HG03045 (cell line): Measurements from ENCODE around the gene F12.
A peak's percentile ranks its signal among the peaks of the same experiment; 100 is the strongest.

Experiments
- ATAC-seq: cut with Tn5 transposase; IDR thresholded peaks from one replicate; pipeline ENCODE4 v1.9.1; 2021; ENCODE audit warnings: mild to moderate bottlenecking, moderate library complexity; ENCODE audit not compliant: unreplicated experiment

Gene F12

DNA sequence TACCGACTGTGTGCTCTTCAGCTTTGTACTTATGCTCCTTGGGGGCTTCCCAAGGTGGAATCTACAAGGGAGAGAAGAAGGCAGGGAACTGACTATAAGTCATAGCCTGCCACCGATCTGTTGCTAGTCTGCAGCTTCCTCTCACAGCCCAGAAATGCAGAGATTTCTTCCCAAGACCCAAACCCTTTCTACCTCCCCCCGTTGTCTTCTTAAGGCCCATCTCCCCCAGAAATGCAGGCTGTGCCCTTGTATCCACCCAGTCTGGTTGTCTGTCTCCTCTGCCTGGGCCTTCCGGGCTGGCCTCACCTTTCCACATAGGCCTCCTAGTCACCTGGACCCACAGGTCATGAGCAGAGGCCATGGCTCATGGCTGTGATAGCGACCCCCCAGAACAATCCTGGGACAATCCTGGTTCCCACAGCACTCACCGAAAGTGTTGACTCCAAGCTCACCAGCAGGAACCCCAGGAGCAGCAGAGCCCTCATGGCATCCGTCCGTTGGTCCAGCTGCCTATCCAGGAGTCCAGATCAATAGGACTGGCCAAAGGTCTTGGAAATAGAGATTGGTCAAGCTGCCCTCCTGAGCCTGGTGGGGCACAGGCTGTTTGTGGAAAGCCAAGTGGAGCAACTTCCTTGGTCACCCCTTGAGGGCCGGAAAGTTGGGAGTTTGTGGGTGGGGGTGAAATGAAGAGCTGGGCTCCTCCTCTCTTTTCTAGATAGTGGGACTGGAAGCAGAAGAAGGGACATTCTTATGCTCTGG lies at the start of gene F12:
TSS of gene F12 (minus strand) at position 522 of the 759 bp plus-strand sequence. CDS start at position 485, 37 bp downstream.
- ATAC-seq = no peak

DNA sequence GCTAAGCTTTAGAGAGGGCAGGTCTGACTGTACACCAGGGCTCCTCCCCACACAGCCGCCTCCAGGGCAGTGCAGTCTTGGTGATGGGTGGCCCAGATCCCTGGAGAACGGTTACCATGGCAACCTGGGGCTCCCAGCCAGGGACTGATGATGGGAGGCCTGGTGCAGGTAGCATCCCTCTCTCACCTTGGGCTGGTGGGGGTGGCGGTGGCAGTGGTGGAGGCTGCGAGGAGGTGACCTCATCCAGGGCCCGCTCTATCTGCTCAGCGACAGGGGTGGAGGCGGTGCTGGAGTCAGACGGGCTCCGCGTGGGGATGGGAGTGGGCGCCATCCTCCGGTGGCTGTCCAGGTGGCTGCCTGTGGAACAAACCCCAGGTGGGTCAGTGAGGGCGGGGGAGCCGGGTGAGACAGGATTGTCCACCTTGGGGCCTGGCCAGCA lies 49.6 kb upstream of the F12 start:
- no peak for ATAC-seq

- ATAC-seq = no peak
Observed at GRCh38 chr5:177457852-177458681, 48.7 kb upstream of the F12 start.

- peak; percentile 27 for ATAC-seq
Observed at GRCh38 chr5:177456976-177457851, 47.9 kb upstream of the F12 start.

DNA sequence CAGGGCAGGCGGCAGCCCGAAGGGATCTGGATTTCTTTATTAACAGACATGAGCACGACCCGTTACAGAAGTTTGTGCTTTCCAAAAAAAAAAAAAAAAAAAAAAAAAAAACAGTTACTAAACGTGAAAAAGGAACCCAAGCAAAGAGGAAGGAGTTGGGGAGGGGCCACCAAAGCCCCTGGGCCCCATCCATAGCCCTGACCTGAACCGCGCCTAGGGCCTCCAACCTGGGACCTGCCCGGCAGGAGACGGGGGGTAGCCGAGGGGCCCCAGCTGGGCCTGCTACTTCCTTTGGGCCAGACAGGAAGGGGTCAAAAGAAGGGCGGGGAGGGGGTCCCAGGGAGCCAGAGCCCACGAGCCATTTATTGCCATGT lies 47.2 kb upstream of the F12 start:
- ATAC-seq = no peak

DNA sequence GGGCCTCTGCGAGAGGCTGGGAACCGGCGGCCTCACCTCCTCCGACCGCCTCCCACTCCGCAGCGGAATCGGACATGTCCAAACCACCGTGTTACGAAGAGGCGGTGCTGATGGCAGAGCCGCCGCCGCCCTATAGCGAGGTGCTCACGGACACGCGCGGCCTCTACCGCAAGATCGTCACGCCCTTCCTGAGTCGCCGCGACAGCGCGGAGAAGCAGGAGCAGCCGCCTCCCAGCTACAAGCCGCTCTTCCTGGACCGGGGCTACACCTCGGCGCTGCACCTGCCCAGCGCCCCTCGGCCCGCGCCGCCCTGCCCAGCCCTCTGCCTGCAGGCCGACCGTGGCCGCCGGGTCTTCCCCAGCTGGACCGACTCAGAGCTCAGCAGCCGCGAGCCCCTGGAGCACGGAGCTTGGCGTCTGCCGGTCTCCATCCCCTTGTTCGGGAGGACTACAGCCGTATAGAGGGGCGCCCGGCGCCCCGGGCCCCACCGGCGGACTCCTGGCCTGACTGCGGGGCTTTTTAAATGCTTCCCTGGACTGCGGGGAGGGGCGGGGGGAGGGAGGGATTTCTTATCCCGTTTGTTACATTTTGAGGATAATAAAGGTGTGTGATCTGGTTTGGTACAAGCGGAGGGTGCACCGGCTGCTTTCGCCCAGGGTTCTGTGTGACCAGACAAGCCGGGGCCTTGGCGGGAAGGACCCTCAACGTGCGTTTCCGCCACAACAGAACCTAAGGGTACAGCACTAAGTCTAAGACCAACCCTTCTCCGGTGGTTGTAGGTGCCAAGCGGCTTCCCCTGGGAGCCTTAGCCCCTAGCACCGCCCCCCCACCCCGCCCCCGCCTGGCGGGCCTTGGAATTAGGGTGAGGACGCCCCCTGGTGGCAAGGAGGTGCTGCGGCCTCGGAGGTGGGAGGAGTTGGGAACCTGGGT lies 46.6 kb upstream of the F12 start:
- ATAC-seq = peak; percentile 17

DNA sequence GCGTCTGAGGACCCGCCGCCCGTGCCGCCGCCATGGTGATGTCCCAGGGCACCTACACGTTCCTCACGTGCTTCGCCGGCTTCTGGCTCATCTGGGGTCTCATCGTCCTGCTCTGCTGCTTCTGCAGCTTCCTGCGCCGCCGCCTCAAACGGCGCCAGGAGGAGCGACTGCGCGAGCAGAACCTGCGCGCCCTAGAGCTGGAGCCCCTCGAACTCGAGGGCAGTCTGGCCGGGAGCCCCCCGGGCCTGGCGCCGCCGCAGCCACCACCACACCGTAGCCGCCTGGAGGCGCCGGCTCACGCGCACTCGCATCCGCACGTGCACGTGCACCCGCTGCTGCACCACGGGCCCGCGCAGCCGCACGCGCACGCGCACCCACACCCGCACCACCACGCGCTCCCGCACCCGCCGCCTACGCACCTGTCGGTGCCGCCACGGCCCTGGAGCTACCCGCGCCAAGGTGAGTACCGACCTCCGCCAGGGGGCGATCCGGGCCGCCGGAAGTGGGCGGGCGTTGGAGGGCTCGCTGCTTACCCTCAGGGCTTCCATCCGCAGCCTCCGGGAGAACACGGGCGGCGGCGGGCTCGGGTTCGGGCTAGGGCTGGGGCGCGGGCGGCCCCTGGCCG lies 45.8 kb upstream of the F12 start:
- peak; percentile 52 for ATAC-seq

DNA sequence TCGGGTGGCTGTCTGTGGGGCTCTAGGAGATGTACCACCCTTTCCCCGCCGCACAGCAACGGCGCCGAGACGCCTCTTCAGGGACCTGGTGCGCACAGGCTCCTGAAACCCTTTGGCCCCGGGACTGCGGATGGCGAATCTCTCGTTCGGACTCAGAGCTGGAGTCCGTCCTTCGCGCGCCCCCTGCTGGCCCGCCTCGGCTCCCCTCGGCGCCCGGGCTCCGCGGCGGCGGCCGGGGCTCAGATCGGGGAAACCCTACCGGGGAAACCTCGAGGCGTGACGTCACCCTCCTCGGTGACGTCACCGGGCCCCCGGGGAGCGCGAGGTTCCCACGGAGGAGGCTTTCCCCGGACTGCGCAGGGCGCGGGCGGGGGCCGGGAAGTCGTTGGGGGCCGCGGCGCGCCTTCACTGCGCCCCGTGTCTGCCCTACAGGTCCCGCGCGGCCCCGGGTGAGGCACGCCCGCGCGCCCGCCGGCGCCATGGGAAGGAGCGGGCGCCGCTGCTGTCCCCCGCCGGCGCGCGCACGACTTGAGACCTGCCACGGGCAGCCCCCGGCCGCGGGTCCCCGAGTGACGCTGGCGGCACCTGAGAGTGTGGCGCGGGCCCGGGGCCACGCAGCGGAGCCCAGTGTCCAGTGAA lies 45.2 kb upstream of the F12 start:
- ATAC-seq = peak; percentile 48

DNA sequence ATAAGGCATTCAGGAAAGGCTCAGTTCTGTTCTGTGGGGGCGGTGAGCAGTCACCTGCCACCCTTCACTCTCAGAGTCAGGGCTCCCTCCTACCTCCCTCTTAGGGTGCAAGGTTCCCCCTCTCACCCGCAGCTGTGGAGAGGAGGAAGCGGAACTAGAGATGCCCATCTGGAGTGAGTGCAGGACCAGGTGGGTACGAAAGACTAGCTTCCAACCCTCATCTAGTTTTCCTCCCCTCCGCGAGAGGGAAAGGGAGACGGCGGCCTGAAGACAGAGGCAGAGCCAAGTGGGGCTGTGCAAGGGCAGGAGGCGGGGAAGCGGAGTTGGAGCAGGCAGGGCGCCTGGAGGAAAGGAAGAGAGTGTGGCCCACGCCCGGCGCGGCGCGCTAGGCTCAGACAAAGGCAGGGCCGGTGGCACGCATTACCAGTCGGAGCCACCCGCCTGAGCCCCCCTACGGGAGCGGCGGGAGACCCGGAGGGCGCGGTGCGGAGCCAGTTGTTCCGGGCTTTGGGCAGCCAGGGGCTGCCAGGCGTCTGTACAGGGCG lies 44.6 kb upstream of the F12 start:
- ATAC-seq = peak; percentile 2

- no peak for ATAC-seq
Observed at GRCh38 chr5:177452688-177453638, 43.6 kb upstream of the F12 start.

DNA sequence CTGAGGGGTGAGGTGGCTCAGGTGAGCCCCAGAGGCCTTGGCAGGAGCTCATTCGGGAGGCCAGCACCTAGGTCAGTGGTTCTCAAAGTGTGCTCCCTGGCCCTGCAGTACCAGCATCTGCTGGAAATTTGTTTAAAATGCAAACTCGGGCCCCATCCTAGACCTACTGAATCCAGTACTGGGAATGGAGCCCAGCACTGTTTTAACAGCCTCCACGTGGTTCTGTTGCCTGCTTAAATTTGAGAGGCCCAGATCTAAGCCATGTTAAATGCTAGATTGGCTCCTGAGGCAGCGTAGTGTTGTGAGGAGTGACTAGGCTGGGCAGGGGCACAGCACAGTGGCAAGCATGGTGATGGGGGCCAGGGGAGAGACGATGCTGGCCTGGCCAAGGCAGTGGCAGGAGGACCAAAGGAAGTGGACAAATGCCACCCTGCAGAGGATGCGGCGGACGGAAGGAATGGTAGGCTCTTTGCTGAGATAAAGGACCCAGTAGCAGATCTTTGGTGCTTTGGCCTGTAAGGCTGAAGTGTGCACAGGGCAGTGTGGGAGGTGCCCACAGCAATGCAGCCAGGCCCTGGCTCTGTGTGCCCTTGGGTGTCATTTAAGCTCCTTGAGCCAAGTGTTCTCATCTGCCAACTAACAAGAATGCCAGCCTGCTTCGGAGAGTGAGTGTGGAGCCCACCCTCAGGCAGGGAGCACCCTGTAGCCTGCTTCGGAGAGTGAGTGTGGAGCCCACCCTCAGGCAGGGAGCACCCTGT lies 41.5 kb upstream of the F12 start:
- ATAC-seq = no peak

GRCh38 chr5:177449140-177450061 lies 40.0 kb upstream of the F12 start:
- ATAC-seq = no peak

DNA sequence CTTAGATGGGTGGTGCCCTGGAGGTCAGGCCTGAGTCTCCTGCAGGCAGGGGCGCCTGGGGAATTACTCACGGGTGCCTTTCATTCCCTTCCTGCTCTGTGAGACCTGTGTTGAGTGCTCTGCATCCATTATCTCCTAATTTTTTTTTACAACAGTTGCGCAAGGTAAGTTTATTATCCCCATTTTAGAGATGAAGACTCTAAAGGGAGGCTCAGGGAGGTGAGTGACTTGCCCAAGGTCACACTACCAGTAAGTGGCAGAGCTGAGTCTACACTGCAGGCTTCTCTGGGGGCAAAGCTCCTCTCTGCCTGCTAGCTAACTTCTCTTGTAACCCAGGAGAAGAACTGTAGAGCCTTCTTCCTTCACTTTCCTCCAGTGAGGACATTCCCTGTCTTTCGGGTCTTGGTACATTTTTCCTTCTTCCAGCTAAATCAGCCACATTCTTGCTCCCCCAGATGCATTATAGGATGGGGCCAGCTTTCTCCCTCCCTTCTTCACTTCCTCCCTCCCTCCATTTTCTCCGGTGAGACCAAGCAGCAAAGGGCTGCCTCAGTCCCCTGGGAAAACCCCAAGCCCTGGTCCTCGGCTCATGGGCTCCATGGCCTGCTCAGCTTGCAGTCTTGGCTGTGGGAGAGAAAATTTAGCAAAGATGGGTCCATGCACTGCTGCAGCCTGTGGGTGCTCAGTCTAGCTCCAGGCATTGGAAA lies 39.0 kb upstream of the F12 start:
- ATAC-seq = no peak

DNA sequence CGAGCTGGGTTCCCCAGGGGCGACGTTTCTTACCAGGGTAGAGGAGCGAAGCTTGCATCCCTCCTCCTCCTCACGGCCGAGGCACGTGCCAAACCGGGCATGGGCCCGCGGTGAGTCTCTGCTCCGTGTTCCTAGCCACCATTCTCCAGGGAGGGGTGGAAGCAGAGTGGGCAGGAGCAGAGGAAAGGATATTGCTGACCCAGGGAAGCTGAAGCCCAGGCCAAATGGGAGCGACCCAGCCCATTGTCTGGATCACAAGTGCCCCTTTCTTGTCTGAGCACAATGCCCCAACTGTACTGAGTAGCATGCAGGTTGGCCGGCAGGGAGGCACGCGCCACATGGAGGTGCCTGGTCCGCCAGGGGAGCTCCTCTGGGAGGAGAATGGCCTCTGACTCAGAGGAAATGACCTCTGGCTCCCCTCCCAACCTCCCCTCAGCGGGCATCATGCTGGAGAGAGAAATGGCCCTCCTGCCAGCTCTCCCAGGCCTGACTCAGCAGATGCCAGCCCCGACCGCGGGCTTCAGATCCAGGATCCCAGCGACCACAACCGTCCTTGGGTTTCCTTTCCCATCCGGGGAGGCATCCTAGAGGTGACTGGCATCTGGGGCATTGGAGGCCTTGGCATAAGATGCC lies 38.4 kb upstream of the F12 start:
- ATAC-seq = no peak

DNA sequence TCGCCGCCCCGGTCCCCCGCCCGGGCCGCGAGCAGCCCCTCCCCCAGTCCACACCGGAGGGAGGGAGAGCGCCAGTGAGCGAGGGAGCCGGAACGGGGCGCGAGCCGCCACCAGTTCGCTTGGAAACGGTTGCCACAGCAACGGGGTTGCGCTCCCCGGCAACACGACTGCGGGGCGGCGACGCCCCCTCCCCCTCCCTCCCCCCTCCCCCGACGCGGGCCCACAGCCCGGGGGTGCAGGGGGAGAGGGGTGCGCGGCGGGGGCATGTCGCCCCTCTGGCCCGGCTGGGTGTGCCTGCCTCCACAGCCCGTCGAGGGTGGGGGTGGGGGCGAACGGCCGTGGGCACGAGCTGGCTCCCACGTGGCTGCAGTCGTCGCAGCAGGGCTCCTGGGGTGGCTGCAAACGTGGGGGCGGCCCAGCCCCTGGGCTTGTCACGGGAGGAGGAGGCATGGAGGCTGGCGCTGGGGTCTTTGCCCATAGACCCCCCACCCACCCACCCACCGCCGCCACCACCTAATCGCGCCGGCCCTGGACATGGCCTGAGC lies 37.8 kb upstream of the F12 start:
- peak; percentile 26 for ATAC-seq
